OCI-LY3 (cell line): ENCODE results near the gene BAHD1.

Source experiments
- CTCF ChIP-seq: fragments of 200-600, 300-600 bp; sonication (generic); IDR thresholded peaks from 2 replicates; pipeline ENCODE4 v1.5.1; 2014; ENCODE audit warnings: antibody characterized with exemption, low read length, low read depth
- EZH2phosphoT487 ChIP-seq: fragments of 200-600 bp; shearing (Covaris generic); IDR thresholded peaks from 2 replicates; pipeline ENCODE4 v1.6.1; 2018; ENCODE audit warnings: antibody characterized with exemption, mixed run types, low read depth

DNA sequence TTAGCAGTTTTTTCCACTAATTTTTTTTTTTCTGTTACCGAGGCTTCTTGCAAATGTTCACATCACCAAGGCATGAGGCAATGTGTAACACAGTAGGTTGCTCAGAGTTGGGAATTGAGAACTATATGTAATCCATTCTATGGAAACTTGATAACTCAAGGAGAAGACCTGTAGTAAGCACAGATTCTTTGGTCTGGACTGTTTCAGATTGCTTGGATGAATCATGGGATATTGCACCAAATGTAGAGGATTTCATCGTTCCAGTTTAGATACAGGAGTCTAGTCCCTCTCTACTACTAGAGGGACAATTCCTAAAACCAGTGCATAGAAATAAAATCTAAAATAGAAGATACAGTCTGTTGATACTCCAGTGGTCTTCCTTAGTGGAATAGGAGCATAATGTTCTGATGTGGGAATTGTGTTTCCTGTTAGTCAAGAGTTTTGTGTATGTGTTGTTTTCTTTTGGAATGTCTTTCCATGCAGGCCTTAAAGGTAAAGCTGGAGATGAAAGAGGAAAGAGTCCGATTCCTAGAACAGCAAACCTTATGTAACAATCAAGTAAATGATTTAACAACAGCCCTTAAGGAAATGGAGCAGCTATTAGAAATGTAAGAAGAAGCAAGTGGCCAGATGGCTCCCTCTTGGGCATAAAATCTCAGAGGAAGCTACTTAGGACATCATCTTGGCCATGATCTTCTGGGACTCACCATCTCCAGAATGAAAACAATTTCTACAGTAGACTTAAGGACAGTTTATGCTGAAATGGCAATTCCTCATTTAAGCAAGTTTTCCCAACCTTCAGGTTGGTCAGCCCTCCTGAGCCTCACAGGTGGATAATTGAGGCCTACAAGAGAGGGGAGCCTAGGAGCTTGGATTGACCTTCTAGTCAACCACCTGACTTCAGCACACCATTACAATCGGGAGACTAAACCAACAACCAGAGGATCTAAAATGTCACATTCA, 47.5 kb upstream of the BAHD1 start:
- TF ChIP-seq CTCF (no peak), EZH2phosphoT487 (no peak)
